SK-N-SH (cell line): ENCODE results near the gene MYO19. TPM values are rescaled to one million over a fixed set of nuclear protein-coding genes. Genes with fewer than 3 reads are reported as not detected.

Source experiments
- CTCF ChIA-PET: fragments of 300-600, 350-600 bp; formaldehyde crosslinking; extraction: SDS; loops from one replicate; lab custom pipeline; 2021; lab: Yijun Ruan, JAX
- POLR2A ChIA-PET: fragments of 350-600 bp; sonication (Branson Sonifier 250); formaldehyde crosslinking; extraction: SDS; loops from one replicate; lab custom pipeline; 2020; ENCODE audit warnings: antibody characterized with exemption, inconsistent platforms; lab: Yijun Ruan, JAX
- DNase-seq: peaks from one replicate; pipeline ENCODE4 v3.0.0; 2012
- H2AFZ ChIP-seq: fragments of 200-600 bp; sonication (generic); 2 replicates; pipeline ENCODE4 v1.8.1; 2016; ENCODE audit warnings: antibody characterized with exemption, mild to moderate bottlenecking, low read depth
- H3F3A ChIP-seq: fragments of 200-600 bp; sonication (generic); replicated peaks from 2 replicates; pipeline ENCODE3; 2016; ENCODE audit warnings: antibody characterized with exemption, mild to moderate bottlenecking; ENCODE audit not compliant: insufficient read depth
- H3K27ac ChIP-seq, 2 experiments: fragments of 200-500 bp in 1 of 2; fragments of 200-600 bp in 1 of 2; sonication (Bioruptor generic) in 1 of 2; sonication (generic), shearing (Covaris generic) in 1 of 2; 2 replicates each; pipeline versions ENCODE4 v1.5.1 to v1.6.1; 2014 to 2016; ENCODE audit warnings: low read depth in 2 of 2, inconsistent platforms in 1 of 2, low read length in 1 of 2, mild to moderate bottlenecking in 1 of 2, mixed read lengths in 1 of 2
- H3K27me3 ChIP-seq: fragments of 200-600 bp; sonication (generic), shearing (Covaris generic); 2 replicates; pipeline ENCODE4 v1.6.1; 2016; ENCODE audit warnings: mixed run types; ENCODE audit not compliant: insufficient read depth
- H3K36me3 ChIP-seq, 2 experiments: fragments of 200-500 bp in 1 of 2; fragments of 200-600 bp in 1 of 2; sonication (Bioruptor generic) in 1 of 2; sonication (generic) in 1 of 2; replicated peaks in 1 of 2; 2 replicates each; pipeline versions ENCODE3 to v1.5.1; 2014 to 2016; ENCODE audit warnings: low read length in 1 of 2, mild to moderate bottlenecking in 1 of 2; ENCODE audit not compliant: insufficient read depth in 2 of 2, control insufficient read depth in 1 of 2
- H3K4me1 ChIP-seq, 2 experiments: fragments of 200-500 bp in 1 of 2; fragments of 200-600 bp in 1 of 2; sonication (Bioruptor generic) in 1 of 2; sonication (generic), shearing (Covaris generic) in 1 of 2; 2 replicates each; pipeline versions ENCODE4 v1.5.1 to v1.6.1; 2014 to 2016; ENCODE audit warnings: low read depth in 1 of 2, low read length in 1 of 2, mixed run types in 1 of 2; ENCODE audit not compliant: insufficient read depth in 2 of 2, control insufficient read depth in 1 of 2
- H3K4me2 ChIP-seq: fragments of 200-600 bp; sonication (generic), shearing (Covaris generic); 2 replicates; pipeline ENCODE4 v1.6.1; 2017; ENCODE audit warnings: mixed run types
- H3K4me3 ChIP-seq, 2 experiments: fragments of 200-500 bp in 1 of 2; fragments of 200-600 bp in 1 of 2; sonication (Bioruptor generic) in 1 of 2; sonication (generic), shearing (Covaris generic) in 1 of 2; 2 replicates each; pipeline versions ENCODE4 v1.5.1 to v1.8.1; 2014 to 2016; ENCODE audit warnings: low read depth in 2 of 2, inconsistent platforms in 1 of 2, low read length in 1 of 2, mild to moderate bottlenecking in 1 of 2, mixed read lengths in 1 of 2, moderate library complexity in 1 of 2
- H3K79me2 ChIP-seq: fragments of 200-600 bp; sonication (generic); 2 replicates; pipeline ENCODE4 v1.8.1; 2017; ENCODE audit warnings: mild to moderate bottlenecking; ENCODE audit not compliant: insufficient read depth
- H3K9ac ChIP-seq: fragments of 200-600 bp; sonication (generic); 2 replicates; pipeline ENCODE4 v1.6.1; 2017; ENCODE audit warnings: mixed run types
- H3K9me2 ChIP-seq: fragments of 200-600 bp; sonication (generic); 2 replicates; pipeline ENCODE4 v1.6.1; 2017; ENCODE audit warnings: mixed run types
- H3K9me3 ChIP-seq: fragments of 200-600 bp; sonication (generic); 2 replicates; pipeline ENCODE4 v1.6.1; 2017; ENCODE audit warnings: mixed run types, mild to moderate bottlenecking, moderate library complexity
- H4K20me1 ChIP-seq: fragments of 200-600 bp; sonication (generic); 2 replicates; pipeline ENCODE4 v1.6.1; 2017; ENCODE audit warnings: mild to moderate bottlenecking, mixed run types; ENCODE audit not compliant: insufficient read depth
- CHD2 ChIP-seq: fragments of 150-350 bp; IDR thresholded peaks from 2 replicates; pipeline ENCODE4 v1.6.1; 2018; ENCODE audit warnings: low read length; ENCODE audit not compliant: partially characterized antibody
- CTCF ChIP-seq: fragments of 200-600 bp; sonication (generic); IDR thresholded peaks from 2 replicates; pipeline ENCODE4 v1.6.1; 2017; ENCODE audit warnings: antibody characterized with exemption, mild to moderate bottlenecking, moderate library complexity
- ELF1 ChIP-seq: IDR thresholded peaks from 2 replicates; pipeline ENCODE4 v1.4.0; 2012
- EP300 ChIP-seq, 2 experiments: IDR thresholded peaks; 2 replicates each; pipeline versions ENCODE4 v1.4.0 to v1.6.1; 2012; ENCODE audit warnings: borderline replicate concordance in 1 of 2, low read depth in 1 of 2, low read length in 1 of 2
- FOSL2 ChIP-seq: IDR thresholded peaks from 2 replicates; pipeline ENCODE4 v1.4.0; 2012; ENCODE audit warnings: low read depth, mild to moderate bottlenecking, moderate library complexity, borderline replicate concordance
- FOXJ3 ChIP-seq: sonication (generic); formaldehyde crosslinking; IDR thresholded peaks from 2 replicates; pipeline ENCODE4 v1.5.1; 2020; ENCODE audit warnings: mild to moderate bottlenecking, missing genetic modification reagents
- FOXM1 ChIP-seq: IDR thresholded peaks from 2 replicates; pipeline ENCODE4 v1.4.0; 2012; ENCODE audit warnings: low read depth, mild to moderate bottlenecking
- GATA2 ChIP-seq: sonication (generic); formaldehyde crosslinking; IDR thresholded peaks from 2 replicates; pipeline ENCODE4 v1.5.0; 2020; ENCODE audit warnings: mild to moderate bottlenecking, missing genetic modification reagents
- JUND ChIP-seq: IDR thresholded peaks from 2 replicates; pipeline ENCODE4 v1.4.0; 2012
- MAX ChIP-seq: IDR thresholded peaks from 2 replicates; pipeline ENCODE4 v1.4.0; 2012; ENCODE audit warnings: low read depth
- MEF2A ChIP-seq: IDR thresholded peaks from 2 replicates; pipeline ENCODE4 v1.4.0; 2012; ENCODE audit warnings: low read depth, borderline replicate concordance
- PBX3 ChIP-seq: IDR thresholded peaks from 2 replicates; pipeline ENCODE4; 2012
- POLR2AphosphoS5 ChIP-seq: IDR thresholded peaks from 2 replicates; pipeline ENCODE4 v1.6.1; 2012; ENCODE audit warnings: low read depth, low read length
- RAD21 ChIP-seq: IDR thresholded peaks from 2 replicates; pipeline ENCODE4 v1.6.1; 2012; ENCODE audit warnings: mild to moderate bottlenecking, low read length
- RCOR1 ChIP-seq: fragments of 150-350 bp; IDR thresholded peaks from 2 replicates; pipeline ENCODE4 v1.6.1; 2017; ENCODE audit warnings: antibody characterized with exemption, low read length
- RFX5 ChIP-seq: IDR thresholded peaks from 2 replicates; pipeline ENCODE4 v1.6.1; 2012; ENCODE audit warnings: mild to moderate bottlenecking, improper control_type of control experiment, low read length
- TAF1 ChIP-seq: IDR thresholded peaks from 2 replicates; pipeline ENCODE4 v1.6.1; 2012; ENCODE audit warnings: low read depth, mild to moderate bottlenecking, low read length, moderate library complexity, borderline replicate concordance
- TEAD4 ChIP-seq: IDR thresholded peaks from 2 replicates; pipeline ENCODE4 v1.4.0; 2012; ENCODE audit warnings: mild to moderate bottlenecking, borderline replicate concordance; ENCODE audit not compliant: insufficient read depth
- YY1 ChIP-seq: IDR thresholded peaks from 2 replicates; pipeline ENCODE4 v1.4.0; 2012; ENCODE audit warnings: low read depth, mild to moderate bottlenecking
- ZBTB33 ChIP-seq: IDR thresholded peaks from 2 replicates; pipeline ENCODE4 v1.4.0; 2012; ENCODE audit warnings: low read depth, borderline replicate concordance
- WGBS: methylation state at CpG from one replicate; pipeline ENCODE4 v1.1.6; 2017; ENCODE audit warnings: low lambda C conversion rate; 5-methylcytosine and 5-hydroxymethylcytosine counted together
- polyA plus RNA-seq, 3 experiments: library from polyadenylated mRNA; depleted of rRNA; stranded (reverse); fragments of >200 nt; gene quantifications; 2 replicates each; pipeline ENCODE4 v1.2.3, GENCODE V29; 2012

MYO19 gene
- polyA plus RNA-seq, 1 of the 3 experiments (the other 2 are of a cell fraction) = 61.6 TPM

GRCh38 chr17:36481829-36482228 lies 52.8 kb downstream of the MYO19 start (continued):
- TF ChIP-seq FOXM1 = no peak
- TF ChIP-seq, all 33 proteins: peak for 0

GRCh38 chr17:36475346-36475970 lies 59.2 kb downstream of the MYO19 start:
- no peaks in the 10 kb centered on the region for H3K9me2 ChIP-seq
- no peaks in the 10 kb centered on the region for H3K36me3 ChIP-seq
- no peak overlapping the region for H3K4me3 ChIP-seq
- no peak overlapping the region for H3K4me2 ChIP-seq
- 0% methylated on average over 2 of the region's 4 CpGs for WGBS
- no peaks in the 10 kb centered on the region for H4K20me1 ChIP-seq
- POLR2A ChIA-PET = no interaction called here
- no peak overlapping the region for H3K27ac ChIP-seq
- no peak overlapping the region for H2AFZ ChIP-seq
- no peak for DNase-seq
- no peaks in the 10 kb centered on the region for H3K79me2 ChIP-seq
- H3F3A ChIP-seq = no peaks in the 10 kb centered on the region
- CTCF ChIA-PET = interaction anchor here (0.8 to 1.7 kb wide), 2 partner anchors 8 to 59 kb away, joined by 3 to 6 read pairs; partner anchors contain the start of genes MYO19 and PIGW
- H3K4me1 ChIP-seq = no peaks in the 10 kb centered on the region
- TF ChIP-seq TEAD4 (no peak), MAX (no peak), TAF1 (no peak), GATA2 (no peak), CTCF (no peak), RFX5 (no peak), RAD21 (no peak), ELF1 (no peak), CHD2 (no peak), FOXM1 (no peak), JUND (no peak), FOSL2 (no peak), RCOR1 (no peak), POLR2AphosphoS5 (no peak)
- H3K27me3 ChIP-seq = peaks cover 41% of the 10 kb centered on the region; the same call in 1 of the 2 replicates
- H3K9ac ChIP-seq = no peak overlapping the region
- no peaks in the 10 kb centered on the region for H3K9me3 ChIP-seq

GRCh38 chr17:36474571-36474970 lies 60.1 kb downstream of the MYO19 start:
- ChIA-PET POLR2A (no interaction called here), CTCF (interaction anchor here (0.8 to 1.7 kb wide), 2 partner anchors 9 to 60 kb away, joined by 3 to 6 read pairs; partner anchors contain the start of genes MYO19 and PIGW)
- Histone ChIP-seq H3K9me3 (no peaks in the 10 kb centered on the region), H3K4me1 (no peaks in the 10 kb centered on the region), H4K20me1 (no peaks in the 10 kb centered on the region), H3K27ac (no peak overlapping the region), H3F3A (no peaks in the 10 kb centered on the region), H3K9ac (no peak overlapping the region), H2AFZ (no peak overlapping the region), H3K4me3 (no peak overlapping the region), H3K27me3 (peaks cover 37% of the 10 kb centered on the region; the same call in 1 of the 2 replicates), H3K79me2 (no peaks in the 10 kb centered on the region), H3K9me2 (no peaks in the 10 kb centered on the region), H3K36me3 (no peaks in the 10 kb centered on the region), H3K4me2 (no peak overlapping the region)
- 1% methylated on average over 7 of the region's 7 CpGs for WGBS
- no peak for DNase-seq
- TF ChIP-seq ZBTB33 (no peak), POLR2AphosphoS5 (no peak), YY1 (no peak), FOXJ3 (CRISPR knock-in tag) (no peak), EP300 (IDR thresholded peaks at IDR 0.05; ENCODE audit: borderline replicate concordance in 1 of 2, low read depth in 1 of 2, low read length in 1 of 2) (no peak), RFX5 (no peak), ELF1 (no peak), MEF2A (no peak), PBX3 (no peak)
